Astrocyte of the cerebellum (primary cell): Measurements from ENCODE around the gene ACP3.

Source experiments
- DNase-seq: peaks from one replicate; pipeline ENCODE4 v3.0.0-alpha.2; 2011; ENCODE audit warnings: low read depth
- H3K4me3 ChIP-seq: 2 replicates; pipeline ENCODE4 v1.5.1; 2011; ENCODE audit warnings: mild to moderate bottlenecking, low read depth, low read length, moderate library complexity
- CTCF ChIP-seq: IDR thresholded peaks from 2 replicates; pipeline ENCODE4 v1.5.1; 2012; ENCODE audit warnings: low read length, low read depth, moderate library complexity, mild to moderate bottlenecking; ENCODE audit errors: missing control alignments
- in situ Hi-C: cut with HindIII; loops from 2 replicates; pipeline ENCODE4 v1.10.0; 2017; ENCODE audit warnings: low sequenced_read_pairs

ACP3 gene

GRCh38 chr3:132317229-132317948, at the start of gene ACP3:
Gene ACP3 (plus strand): TSS chr3:132317407. CDS start chr3:132317457, 50 bp downstream.
- no peak for TF ChIP-seq CTCF
- in situ Hi-C loops, result no loop called here
- H3K4me3 ChIP-seq, result no peak within 1 kb of the TSS
- DNase-seq, result peak; percentile 69

GRCh38 chr3:132268956-132269355, 48.3 kb upstream of the ACP3 start:
- in situ Hi-C loops, result no loop called here
- no peak overlapping the region for H3K4me3 ChIP-seq
- DNase-seq, result no peak
- peak; percentile 53 for TF ChIP-seq CTCF

GRCh38 chr3:132273036-132273435, 44.2 kb upstream of the ACP3 start:
- DNase-seq, result no peak
- no peak for TF ChIP-seq CTCF
- in situ Hi-C loops, result no loop called here
- no peak overlapping the region for H3K4me3 ChIP-seq

GRCh38 chr3:132276228-132276906, 40.8 kb upstream of the ACP3 start:
- no peak for TF ChIP-seq CTCF
- in situ Hi-C loops, result no loop called here
- H3K4me3 ChIP-seq, result no peak overlapping the region
- DNase-seq, result no peak

GRCh38 chr3:132279030-132279429, 38.2 kb upstream of the ACP3 start:
- DNase-seq, result no peak

GRCh38 chr3:132283440-132283839, 33.8 kb upstream of the ACP3 start:
- no peak for TF ChIP-seq CTCF
- DNase-seq, result no peak
- in situ Hi-C loops, result loop anchor here (10.0 kb wide), 1 partner anchor 61 kb away; no protein-coding TSS in a partner anchor
- H3K4me3 ChIP-seq, result no peak overlapping the region

More at GRCh38 chr3:132279030-132279429, 38.2 kb upstream of the ACP3 start:
- H3K4me3 ChIP-seq, result no peak overlapping the region
- in situ Hi-C loops, result no loop called here
- TF ChIP-seq CTCF, result no peak
